Measurements from ENCODE around the gene DTX1.

- TF ChIP-seq CTCF (IDR thresholded peaks at IDR 0.05) (no peak), POLR2A (IDR thresholded peaks at IDR 0.05) (no peak)
These were observed 37.0 kb downstream of the DTX1 start for GRCh38 chr12:113093409-113094101.
